ENCODE results near the gene TRIM38. TPM values are rescaled to one million over a fixed set of nuclear protein-coding genes. Genes with fewer than 3 reads are reported as not detected.
"Not testable (repeated sequence)": the region's sequence is repeated elsewhere in the genome, so short reads cannot be mapped to it uniquely, and the experiment has no call there.

Gene TRIM38
- total RNA-seq, 2 donors from 2014 or later = 4.7 to 5.3 TPM

DNA sequence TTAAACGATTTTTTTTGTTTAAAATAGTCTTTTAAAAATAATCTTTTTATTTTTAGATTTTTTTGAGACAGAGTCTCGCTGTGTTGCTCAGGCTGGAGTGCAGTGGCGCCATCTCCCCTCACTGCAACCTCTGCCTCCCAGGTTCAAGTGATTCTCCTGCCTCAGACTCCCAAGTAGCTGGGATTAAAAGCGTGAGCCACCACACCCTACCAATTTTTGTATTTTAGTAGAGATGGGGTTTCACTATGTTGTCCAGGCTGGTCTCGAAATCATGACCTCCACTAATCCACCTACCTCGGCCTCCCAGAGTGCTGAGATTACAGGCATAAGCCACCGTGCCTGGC lies 30.7 kb downstream of the TRIM38 start:
- DNase-seq; intact Hi-C loops (cut with DNase I); ATAC-seq: not testable (repeated sequence)

DNA sequence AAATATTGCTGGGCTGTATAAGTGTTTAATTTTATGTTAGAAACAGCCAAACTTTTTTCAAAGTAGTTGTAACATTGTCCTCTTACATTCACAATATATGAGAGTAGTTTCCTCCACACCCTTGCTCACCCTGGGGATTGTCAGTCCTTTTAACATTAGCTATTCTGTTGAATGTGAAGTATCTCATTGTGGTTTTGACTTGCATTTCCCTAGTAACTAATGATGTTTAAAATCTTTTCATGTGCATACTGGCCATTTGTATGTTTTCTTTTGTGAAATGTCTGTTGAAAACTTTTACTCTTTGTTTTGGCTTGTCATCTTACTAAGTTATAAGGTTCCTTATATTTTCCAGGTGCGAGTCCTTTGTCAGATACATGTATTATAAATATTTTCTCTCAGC lies 32.9 kb downstream of the TRIM38 start:
- ATAC-seq (no peak), DNase-seq (no peak)
- intact Hi-C loops (cut with DNase I) = no loop called here

DNA sequence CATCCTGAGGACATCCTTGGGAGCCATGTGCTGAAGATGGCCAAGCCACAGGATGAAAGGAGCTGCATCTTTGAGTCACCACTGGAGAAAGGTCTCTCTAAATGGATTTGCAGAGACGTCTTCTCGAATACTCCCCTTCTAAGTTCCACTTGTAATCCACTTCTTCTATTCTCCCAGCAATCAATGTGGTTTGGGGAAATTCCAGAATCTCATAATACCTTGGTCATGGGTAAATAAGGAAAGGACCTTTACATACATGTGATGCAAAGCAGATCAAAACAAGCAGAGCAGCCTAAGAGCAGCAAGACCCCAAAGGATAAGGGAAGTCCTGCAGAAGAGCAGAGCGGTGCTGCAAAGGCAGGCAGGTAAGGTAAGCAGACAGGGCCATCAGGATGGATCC lies 35.3 kb downstream of the TRIM38 start:
- intact Hi-C loops (cut with DNase I) = no loop called here
- no peak for DNase-seq
- no peak for ATAC-seq

DNA sequence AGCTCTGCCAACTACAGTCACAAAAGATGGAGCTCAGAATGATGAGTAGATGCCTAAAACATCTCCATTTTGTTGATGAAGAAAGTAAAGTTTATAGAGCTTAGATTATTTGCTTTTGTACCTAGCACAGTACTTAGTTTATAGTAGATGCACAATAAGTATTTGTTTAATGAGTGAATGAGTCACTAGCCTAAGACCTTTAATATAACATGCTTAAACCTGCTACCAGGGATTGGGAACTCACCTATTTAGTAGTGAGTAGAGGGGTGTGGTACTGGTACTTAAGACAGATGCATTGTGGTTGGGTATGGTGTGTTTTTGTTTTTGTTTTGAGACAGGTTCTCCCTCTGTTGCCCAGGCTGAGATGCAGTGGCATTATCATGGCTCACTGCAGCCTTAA lies 35.8 kb downstream of the TRIM38 start:
- intact Hi-C loops (cut with DNase I) = no loop called here
- DNase-seq (no peak), ATAC-seq (no peak)

DNA sequence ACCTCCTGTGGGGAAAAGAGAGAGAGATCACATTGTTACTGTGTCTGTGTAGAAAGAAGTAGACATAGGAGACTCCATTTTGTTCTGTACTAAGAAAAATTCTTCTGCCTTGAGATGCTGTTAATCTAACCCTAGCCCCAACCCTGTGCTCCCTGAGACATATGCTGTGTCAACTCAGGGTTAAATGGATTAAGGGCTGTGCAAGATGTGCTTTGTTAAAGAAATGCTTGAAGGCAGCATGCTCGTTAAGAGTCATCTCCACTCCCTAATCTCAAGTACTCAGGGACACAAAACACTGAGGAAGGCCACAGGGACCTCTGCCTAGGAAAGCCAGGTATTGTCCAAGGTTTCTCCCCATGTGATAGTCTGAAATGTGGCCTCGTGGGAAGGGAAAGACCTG lies 36.6 kb downstream of the TRIM38 start:
- DNase-seq; ATAC-seq; intact Hi-C loops (cut with DNase I): not testable (repeated sequence)

DNA sequence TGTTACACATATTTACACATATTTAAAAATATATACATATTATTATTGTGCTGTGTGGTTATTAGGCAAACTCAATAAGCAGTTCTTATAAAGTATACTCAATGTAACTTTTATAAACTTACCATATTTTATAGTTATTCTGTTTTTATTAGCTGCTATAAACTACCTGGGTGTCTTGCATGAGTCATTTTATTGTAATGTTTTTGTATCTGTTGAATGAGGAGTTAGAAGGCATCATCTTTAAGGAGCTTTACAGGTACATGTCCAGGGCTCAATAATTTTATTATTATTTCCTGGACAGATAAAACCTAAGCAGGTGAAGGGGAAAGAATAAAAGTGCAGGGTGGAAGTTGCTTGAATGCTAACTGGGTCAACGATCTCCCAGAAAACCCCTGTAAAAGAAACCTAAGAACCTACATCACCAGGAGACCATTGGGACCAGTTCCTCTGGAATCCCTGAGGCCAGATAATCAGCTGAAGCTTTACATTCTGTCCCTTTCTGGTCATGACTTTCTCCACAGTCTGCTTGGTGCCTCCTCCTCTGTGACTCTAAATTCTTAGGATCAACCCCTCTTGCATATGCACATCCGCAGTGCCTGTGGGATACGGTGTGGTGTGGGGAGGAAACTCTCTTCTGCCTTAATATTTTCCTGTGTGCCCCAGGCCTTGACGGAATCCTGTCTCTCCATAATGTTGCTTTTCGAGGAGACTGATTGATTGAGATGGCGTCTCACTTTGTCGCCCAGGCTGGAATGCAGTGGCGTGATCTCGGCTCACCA lies 38.0 kb downstream of the TRIM38 start:
- no peak for DNase-seq
- intact Hi-C loops (cut with DNase I) = loop anchor here in 1 of 2 donors (10.0 kb wide), 1 partner anchor 216 kb away; no protein-coding TSS in a partner anchor
- no peak for ATAC-seq

DNA sequence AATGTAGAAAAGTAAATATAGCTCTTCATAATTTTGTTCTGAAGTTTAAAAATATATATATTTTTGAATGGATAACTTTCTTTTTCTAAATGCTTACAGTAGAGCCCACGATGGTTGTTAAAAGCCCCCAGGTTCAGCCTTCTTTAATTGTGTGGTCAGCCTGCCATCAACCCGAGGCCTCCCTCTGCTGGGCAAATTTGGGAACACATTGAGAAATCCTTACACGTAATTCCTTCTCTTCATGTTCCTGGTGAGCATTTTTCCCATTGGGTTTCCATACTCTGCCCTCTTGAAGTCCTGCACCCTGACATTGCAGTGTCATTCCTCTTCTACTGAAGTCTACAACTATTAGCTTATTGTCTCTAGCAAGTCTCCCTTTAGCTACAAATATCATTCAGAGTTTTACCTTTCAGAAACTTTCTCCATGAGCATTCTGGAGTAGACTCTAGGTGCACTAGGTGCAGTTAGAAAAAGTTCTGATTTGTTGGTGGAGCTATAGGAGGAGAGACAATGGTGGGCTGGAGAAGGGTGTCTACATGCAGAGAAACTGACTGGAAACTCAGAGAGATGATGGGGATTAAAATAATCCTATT lies 40.6 kb downstream of the TRIM38 start:
- DNase-seq (peak; percentile 42), ATAC-seq (peak in 1 of 2 donors; percentile 62)
- intact Hi-C loops (cut with DNase I) = loop anchor here in 1 of 2 donors (10.0 kb wide), 1 partner anchor 218 kb away; no protein-coding TSS in a partner anchor

DNA sequence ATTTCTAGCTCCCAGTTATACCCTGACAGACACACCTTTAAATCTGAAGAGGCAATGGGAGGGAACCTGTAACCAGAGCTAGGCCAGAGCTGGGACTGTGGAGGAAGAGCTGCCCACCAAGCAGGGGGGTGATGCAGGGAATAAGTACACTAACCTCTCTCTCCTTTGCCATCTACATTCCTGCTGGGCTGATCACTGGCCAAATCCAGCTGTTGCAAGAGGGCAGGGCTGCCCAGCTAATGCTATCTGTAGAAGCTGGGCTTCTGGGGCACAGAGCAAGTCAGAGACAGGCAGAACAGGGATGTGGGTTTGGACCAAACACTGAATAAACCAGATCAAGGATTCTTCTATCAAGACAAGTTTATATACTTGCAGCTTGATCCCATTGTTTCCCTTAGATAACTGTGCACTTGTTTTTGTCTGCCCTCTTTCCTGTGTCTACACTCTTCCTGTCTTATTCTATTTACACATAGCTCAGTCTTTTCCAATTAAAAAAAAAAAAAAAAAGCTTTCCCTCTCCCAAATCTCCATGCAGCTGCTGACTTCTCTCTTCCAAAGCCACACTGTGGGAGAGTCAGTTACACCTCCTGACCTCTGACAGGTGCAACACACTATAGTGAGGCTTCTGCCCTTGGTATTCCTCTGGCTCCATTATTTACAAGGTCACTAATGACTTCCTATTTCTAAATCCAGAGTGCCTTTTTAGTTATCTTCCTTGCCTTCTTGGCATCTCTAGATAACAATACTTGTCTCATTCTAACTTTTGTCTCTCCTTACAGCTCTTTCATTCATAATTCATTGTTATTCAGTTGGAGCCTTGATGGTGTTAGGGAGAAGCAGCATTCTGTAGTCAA lies 43.7 kb downstream of the TRIM38 start:
- no peak for ATAC-seq
- intact Hi-C loops (cut with DNase I) = loop anchor here in 1 of 2 donors (10.0 kb wide), 1 partner anchor 222 kb away; no protein-coding TSS in a partner anchor
- DNase-seq = no peak

DNA sequence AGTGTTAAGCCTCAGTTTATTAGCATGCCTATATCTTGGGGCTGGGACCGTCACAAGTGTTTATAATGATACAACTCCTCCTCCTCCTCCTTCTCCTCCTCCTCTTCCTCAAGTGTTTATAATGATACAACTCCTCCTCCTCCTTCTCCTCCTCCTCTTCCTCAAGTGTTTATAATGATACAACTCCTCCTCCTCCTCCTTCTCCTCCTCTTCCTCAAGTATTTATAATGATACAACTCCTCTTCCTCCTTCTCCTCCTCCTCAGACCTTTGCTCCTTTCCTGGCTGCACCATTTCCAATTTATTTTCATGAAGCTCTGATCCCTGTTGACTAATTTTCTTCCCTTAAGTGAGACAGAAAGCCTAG lies 44.3 kb downstream of the TRIM38 start:
- intact Hi-C loops (cut with DNase I) = loop anchor here in 1 of 2 donors (10.0 kb wide), 1 partner anchor 222 kb away; no protein-coding TSS in a partner anchor

DNA sequence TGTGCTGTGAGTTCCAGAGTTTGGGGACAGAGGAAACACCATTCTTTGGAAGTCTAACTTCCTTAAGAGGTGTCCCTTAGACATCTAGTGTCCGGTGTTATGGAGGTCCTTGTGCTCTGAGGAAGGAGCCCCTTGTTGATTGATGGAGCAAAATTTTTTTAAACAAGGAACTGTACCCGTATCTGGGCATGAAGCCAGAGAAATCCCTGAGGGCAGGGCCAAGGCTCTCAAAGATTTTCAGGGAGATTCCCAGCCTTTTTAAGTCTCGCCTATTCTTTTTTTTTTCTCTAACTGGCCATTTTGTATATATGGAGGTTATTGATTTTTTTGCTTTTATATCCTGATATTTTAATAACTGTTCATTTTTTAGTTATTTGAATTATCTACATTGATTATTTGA lies 45.9 kb downstream of the TRIM38 start:
- no peak for DNase-seq
- ATAC-seq = no peak
- intact Hi-C loops (cut with DNase I) = loop anchor here in 1 of 2 donors (10.0 kb wide), 1 partner anchor 224 kb away; no protein-coding TSS in a partner anchor

More for the DNA sequence above, 44.3 kb downstream of the TRIM38 start:
- DNase-seq, ATAC-seq: not testable (repeated sequence)

DNA sequence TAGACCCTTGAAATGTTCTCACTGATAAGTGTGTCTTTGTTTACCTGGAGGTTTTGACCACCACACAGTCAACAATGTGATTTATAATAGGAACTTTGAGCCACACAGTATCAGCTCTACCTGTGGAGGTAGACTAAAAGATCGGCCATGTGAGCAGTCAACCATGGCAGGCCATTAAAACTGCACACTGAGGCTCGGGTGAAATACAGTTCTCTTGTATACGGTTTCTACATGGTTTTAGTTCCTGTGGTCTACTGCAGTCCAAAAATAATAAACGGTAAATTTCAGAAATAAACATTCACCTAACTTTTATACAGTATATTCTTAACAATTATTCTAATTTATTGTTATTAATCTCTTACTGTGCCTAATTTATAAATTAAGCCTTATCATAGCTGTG lies 47.2 kb downstream of the TRIM38 start:
- no peak for ATAC-seq
- DNase-seq = no peak
- intact Hi-C loops (cut with DNase I) = loop anchor here in 1 of 2 donors (10.0 kb wide), 1 partner anchor 225 kb away; no protein-coding TSS in a partner anchor

DNA sequence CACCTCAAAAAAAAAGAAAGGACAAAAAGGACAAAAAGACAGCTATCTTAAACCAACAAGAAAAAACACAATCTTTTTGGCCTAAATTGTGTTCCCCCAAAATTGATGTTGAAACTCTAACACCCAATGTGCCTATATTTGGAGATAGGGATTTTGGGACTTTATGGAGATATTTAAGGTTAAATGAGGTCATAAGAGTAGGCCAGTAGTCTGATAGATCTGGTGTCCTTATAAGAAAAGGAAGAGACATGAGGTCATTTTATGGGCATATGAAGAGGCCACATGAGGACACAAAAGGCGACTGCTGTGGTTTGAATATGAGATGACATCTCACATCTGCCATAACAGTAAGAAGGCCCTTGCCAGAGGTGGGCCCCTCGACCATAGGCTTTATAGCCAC lies 49.5 kb downstream of the TRIM38 start:
- ATAC-seq (no peak), DNase-seq (no peak)
- intact Hi-C loops (cut with DNase I) = no loop called here

DNA sequence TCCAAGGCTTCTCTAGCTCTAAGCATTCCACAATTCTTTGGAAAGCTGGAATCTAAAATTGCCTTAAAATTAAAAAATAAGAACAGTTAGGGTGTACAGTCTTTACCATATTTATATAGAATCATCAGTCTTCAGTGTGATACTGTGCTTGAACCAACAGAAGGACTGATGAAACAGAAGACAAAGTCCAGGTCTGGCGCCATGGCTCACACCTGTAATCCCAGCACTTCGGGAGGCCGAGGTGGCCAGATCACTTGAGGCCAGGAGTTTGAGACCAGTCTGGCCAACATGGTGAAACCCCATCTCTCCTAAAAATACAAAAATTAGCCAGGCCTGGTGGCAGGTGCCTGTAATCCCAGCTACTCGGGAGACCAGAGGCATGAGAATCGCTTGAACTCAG lies 51.8 kb downstream of the TRIM38 start:
- not testable (repeated sequence) for DNase-seq

DNA sequence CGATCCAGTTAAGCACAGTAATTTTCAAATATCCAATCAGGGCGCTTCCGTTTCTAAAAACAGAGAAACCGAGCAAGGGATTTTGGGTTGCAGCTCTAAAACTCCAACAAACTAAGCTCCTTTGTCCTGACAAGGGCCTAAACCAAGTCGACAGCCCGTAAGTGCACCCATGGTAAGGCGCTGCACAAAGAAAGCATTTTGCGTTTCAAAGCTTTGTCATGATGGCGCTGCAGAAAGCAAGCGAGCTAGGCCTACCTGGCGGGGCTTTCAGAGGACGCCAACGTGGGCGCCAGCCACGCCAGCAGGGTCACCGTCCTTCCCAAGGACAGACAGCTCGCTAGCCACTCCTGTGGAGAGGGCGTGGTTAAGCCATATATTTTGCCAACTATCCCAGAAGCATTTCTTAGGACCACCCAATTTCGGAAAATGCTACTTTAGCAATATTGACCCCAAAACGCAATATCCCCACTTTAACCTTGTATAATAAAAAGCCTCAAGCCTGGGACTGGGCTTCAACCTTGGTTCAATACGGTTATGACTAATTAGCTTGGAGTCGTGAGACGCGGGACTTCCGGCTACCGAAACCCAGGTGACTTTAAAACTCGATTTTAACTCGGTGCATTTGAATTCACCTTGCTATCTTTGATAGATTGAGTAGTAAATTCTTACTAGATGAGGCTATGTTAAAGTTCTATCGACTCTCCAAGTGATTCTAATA lies 53.8 kb downstream of the TRIM38 start:
- ATAC-seq = peak; percentile 26 to 28
- intact Hi-C loops (cut with DNase I) = no loop called here
- DNase-seq = peak; percentile 58

More for the DNA sequence above, 51.8 kb downstream of the TRIM38 start:
- ATAC-seq; intact Hi-C loops (cut with DNase I): not testable (repeated sequence)

DNA sequence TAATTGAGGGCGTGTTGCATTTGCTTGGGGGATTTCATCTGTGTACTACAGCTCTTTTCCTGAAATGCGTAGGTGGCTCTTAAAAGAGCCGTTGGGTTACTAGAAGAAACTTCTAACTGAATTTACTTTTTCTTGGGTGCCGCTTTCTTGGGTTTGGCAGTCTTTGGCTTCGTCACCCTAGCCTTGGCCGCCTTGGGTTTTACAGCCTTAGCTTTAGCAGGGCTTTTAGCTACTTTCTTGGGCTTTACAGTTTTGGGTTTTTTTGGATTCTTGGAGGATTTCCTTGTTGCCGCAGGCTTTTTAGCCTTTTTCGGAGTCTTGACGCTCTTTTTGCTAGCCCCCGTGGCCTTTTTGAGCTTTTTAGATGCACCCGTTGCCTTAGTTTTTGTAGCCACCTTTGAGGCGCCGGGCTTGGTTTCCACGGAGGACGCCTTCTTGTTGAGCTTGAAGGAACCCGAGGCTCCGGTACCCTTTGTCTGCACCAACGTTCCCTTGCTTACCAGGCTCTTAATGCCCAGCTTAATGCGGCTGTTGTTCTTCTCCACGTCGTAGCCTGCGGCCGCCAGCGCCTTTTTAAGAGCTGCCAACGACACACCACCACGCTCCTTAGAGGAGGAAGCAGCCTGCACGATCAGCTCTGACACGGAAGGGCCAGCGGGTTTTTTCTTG lies 54.5 kb downstream of the TRIM38 start:
- ATAC-seq (peak in 1 of 2 donors; percentile 0), DNase-seq (no peak)
- intact Hi-C loops (cut with DNase I) = no loop called here

DNA sequence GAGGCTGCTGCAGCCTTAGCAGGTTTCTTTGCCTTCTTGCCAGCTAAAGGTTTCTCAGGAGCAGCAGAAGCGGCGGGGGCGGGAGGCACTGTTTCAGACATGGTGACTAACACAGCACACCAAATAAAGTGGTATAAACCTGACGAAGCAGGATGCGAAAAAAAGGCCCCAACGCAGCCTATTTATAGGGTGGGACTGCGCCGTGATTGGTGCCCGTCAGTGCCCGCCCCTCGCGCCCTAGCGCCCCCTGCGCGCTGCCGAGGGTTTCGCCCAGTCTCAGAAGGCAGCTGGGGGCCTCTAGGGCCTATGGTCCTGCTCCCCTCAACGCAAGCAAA lies 55.0 kb downstream of the TRIM38 start:
- peak; percentile 16 to 31 for ATAC-seq
- intact Hi-C loops (cut with DNase I) = no loop called here
- DNase-seq = peak; percentile 81

DNA sequence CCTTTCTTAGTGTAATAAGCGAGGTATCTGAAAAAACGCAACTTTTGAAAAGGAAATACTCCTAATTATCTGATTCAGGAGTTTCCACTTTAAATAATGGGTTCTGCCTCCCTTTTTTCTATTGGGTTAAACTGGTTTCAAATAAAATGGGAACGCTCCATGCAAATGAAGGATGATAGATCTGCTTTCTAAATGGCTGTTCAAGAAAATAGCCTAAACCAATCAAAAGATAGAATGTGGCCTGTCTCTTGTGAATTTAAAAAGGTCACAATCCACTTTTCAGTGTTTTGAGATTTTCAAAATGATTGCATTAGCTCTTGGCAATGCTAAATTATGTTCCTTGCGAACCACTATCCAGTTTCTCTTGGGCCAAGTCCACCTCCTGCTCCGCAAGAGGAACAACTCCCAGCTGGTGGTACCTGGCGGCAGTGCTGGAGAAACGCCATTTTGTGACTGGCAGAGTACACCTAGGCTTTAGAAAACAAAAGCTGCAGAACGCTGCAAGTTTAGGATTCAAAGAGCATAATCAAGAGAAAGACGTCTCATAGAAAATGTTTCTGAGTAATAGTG lies 56.7 kb downstream of the TRIM38 start:
- intact Hi-C loops (cut with DNase I) = no loop called here
- DNase-seq = no peak
- no peak for ATAC-seq

DNA sequence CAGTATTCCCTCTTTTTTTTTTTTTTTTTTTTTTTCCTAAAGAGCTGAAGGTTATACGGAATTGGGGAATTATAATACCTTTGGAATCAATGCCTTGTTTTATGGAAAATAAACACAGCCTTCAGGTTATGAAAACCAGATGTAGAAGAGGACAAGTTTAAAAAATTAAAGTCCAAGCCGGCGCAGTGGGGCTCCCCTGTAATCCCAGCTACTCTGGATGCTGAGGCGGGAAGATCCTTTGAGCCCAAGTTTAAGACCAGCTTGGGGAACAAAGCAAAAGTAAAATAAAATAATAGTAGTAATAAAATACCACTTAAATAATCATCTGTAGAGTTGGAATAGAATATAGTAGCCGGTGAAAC lies 57.3 kb downstream of the TRIM38 start:
- ATAC-seq = no peak
- intact Hi-C loops (cut with DNase I) = no loop called here
- DNase-seq = no peak

All from left cardiac atrium (tissue), 4 donors.